Heart left ventricle (tissue), 16 donors: ENCODE results near the gene PER1. TPM values are rescaled to one million over a fixed set of nuclear protein-coding genes. Genes with fewer than 3 reads are reported as not detected.

Experiments
- ATAC-seq, 4 donors: fragments of 200-7000 bp; cut with Tn5 transposase; one replicate each; pipeline ENCODE4 v1.9.1; 2020 to 2022; ENCODE audit warnings: moderate library complexity in 4 of 4, mild to moderate bottlenecking in 3 of 4, moderate number of reproducible peaks in 1 of 4
- DNase-seq, 5 donors: peaks; one replicate each; pipeline ENCODE4 v3.0.0-alpha.2; 2020
- H3K27ac ChIP-seq, 12 donors: fragments of 200-600 bp; sonication (generic) in 4 of 12; one replicate each; pipeline versions ENCODE4 v1.5.0 to v1.8.0; 2016 to 2022; ENCODE audit warnings: mild to moderate bottlenecking in 2 of 12
- H3K27me3 ChIP-seq, 9 donors: fragments of 200-600 bp; sonication (generic) in 2 of 9; one replicate each; pipeline versions ENCODE4 v1.5.1 to v1.8.0; 2016 to 2022; ENCODE audit warnings: mild to moderate bottlenecking in 3 of 9
- H3K36me3 ChIP-seq, 9 donors: fragments of 200-600 bp; sonication (generic) in 2 of 9; one replicate each; pipeline versions ENCODE4 v1.5.0 to v1.8.0; 2018 to 2022; ENCODE audit warnings: mild to moderate bottlenecking in 2 of 9
- H3K4me1 ChIP-seq, 12 donors: fragments of 200-600 bp; sonication (generic) in 4 of 12; one replicate each; pipeline versions ENCODE4 v1.5.0 to v1.8.0; 2016 to 2022; ENCODE audit warnings: mild to moderate bottlenecking in 3 of 12
- H3K4me3 ChIP-seq, 12 donors: fragments of 200-600 bp; sonication (generic) in 4 of 12; one replicate each; pipeline versions ENCODE4 v1.5.0 to v1.8.0; 2017 to 2022; ENCODE audit warnings: mild to moderate bottlenecking in 9 of 12, moderate library complexity in 4 of 12
- H3K9me3 ChIP-seq, 12 donors: fragments of 200-600 bp; sonication (generic) in 4 of 12; one replicate each; pipeline versions ENCODE4 v1.5.0 to v1.8.0; 2016 to 2022; ENCODE audit warnings: mild to moderate bottlenecking in 1 of 12
- CTCF ChIP-seq, 12 donors: fragments of 200-600 bp; sonication (generic) in 4 of 12; IDR thresholded peaks; one replicate each; pipeline versions ENCODE4 v1.5.0 to v1.8.0; 2018 to 2022; ENCODE audit warnings: antibody characterized with exemption in 12 of 12, mild to moderate bottlenecking in 5 of 12
- POLR2A ChIP-seq, 2 donors: fragments of 450-650 bp; IDR thresholded peaks; one replicate each; pipeline ENCODE4 v1.6.1; 2017; ENCODE audit warnings: antibody characterized with exemption in 2 of 2, mild to moderate bottlenecking in 2 of 2, moderate library complexity in 2 of 2
- WGBS, 4 donors: extraction: QIAGEN DNeasy Blood & Tissue Kit in 2 of 4; methylation state at CpG; one replicate each; pipeline versions ENCODE4 v1.1.5 to v1.1.7; 2013 to 2018; 5-methylcytosine and 5-hydroxymethylcytosine counted together
- intact Hi-C, 10 donors: fragments of 100-400 bp; cut with DNase I; formaldehyde crosslinking; loops; one replicate each; pipeline versions ENCODE4 v1.11.1 to v1.14.2; 2022
- polyA plus RNA-seq, 2 donors: library from polyadenylated mRNA; stranded (reverse); fragments of 200-250 nt; gene quantifications; one replicate each; pipeline ENCODE4 v1.2.3, GENCODE V29; 2013
- total RNA-seq, 9 donors: library from RNA; depleted of rRNA in 2 of 9; stranded (reverse); fragments of >200 nt in 2 of 9; fragmentation: NEBNext Ultra II Directional in 3 of 9; extraction: Animal tissue kit (Norgen Biotek cat#: 25700) in 3 of 9; gene quantifications; one replicate each; pipeline versions ENCODE4 v1.1.0 to v1.2.4, GENCODE V29; 2016 to 2023
- donor health status: ischemic (EF 13 %, LVEDD 7.1; RV severe dilation, severe dysfunction).
- donor health status: healthy with polysubstance abuse.
- donor health status: DM: no; HTN: yes; CAD: no.
- donor health status: DM: no; HTN: no; CAD: no.
- donor health status: ischemic (EF 25% LVEDD 6.9; RV normal size, moderate dysfunction).
- donor health status: ischemic (EF 25% LVEDD 5.7; RV mildly dilated, moderate dysfunction).
- donor health status: healthy.
- donor health status: DM: yes; HTN: yes; CAD: no.
- donor health status: ischemic (EF 35%, LVEDD 5.7; RV mildly dilated, moderate dysfunction).
- donor health status: nonischemic (EF 11% LVEDD 7.7; RV severe dilation, severe dysfunction).
- donor health status: DM: yes; HTN: yes; CAD: no.
- donor health status: PGD.
- donor health status: ischemic (EF 29% LVEDD 5.4; RV normal size, mild dysfunction).
- donor health status: nonischemic (EF 23%, LVEDD 6.1; RV moderate dilation, normal function).

Gene PER1
- total and polyA plus RNA-seq, 11 donors, result 40.2 to 164 (median 92.1) TPM

GRCh38 chr17:8121407-8121680 lies 30.9 kb downstream of the PER1 start:
- H3K4me3 ChIP-seq, result peak overlapping the region; percentile 34 to 79 (median 66)
- H3K4me1 ChIP-seq, result peaks cover 7 to 84% (median 62%) of the 10 kb centered on the region in 12 donors
- WGBS, 4 donors, result 0 to 5% (median 1%) methylated on average over 6 to 25 of the region's 25 CpGs
- ATAC-seq (no peak), DNase-seq (no peak)
- H3K27me3 ChIP-seq, result peaks cover 0 to 53% (median 6%) of the 10 kb centered on the region in 9 donors
- intact Hi-C loops, result loop anchor here in 9 of 10 donors (1.0 to 10.0 kb wide), 10 partner anchors 36 to 173 kb away; partner anchors contain the start of genes VAMP2 (in 3 of the 9) and SLC25A35 (in 2 of the 9)
- no peaks in the 10 kb centered on the region for H3K36me3 ChIP-seq
- TF ChIP-seq CTCF (IDR thresholded peaks at IDR 0.05) (no peak), POLR2A (IDR thresholded peaks at IDR 0.05) (no peak)
- H3K27ac ChIP-seq, result peak overlapping the region in 2 of 12 donors; percentile 45 to 48
- no peaks in the 10 kb centered on the region for H3K9me3 ChIP-seq

- peaks cover 7 to 79% (median 59%) of the 10 kb centered on the region in 12 donors for H3K4me1 ChIP-seq
- no peaks in the 10 kb centered on the region for H3K9me3 ChIP-seq
- 1% methylated on average over 40 of the region's 40 CpGs for WGBS, 4 donors
- ATAC-seq (peak in 3 of 4 donors; percentile 8 to 25 (median 22)), DNase-seq (peak in 3 of 5 donors; percentile 41 to 63 (median 57))
- H3K27ac ChIP-seq, result peak overlapping the region in 8 of 12 donors; percentile 35 to 85 (median 78)
- no peaks in the 10 kb centered on the region for H3K36me3 ChIP-seq
- peak overlapping the region; percentile 34 to 79 (median 66) for H3K4me3 ChIP-seq
- TF ChIP-seq CTCF (IDR thresholded peaks at IDR 0.05), result peak in 4 of 12 donors; percentile 12 to 34 (median 26)
- TF ChIP-seq POLR2A (IDR thresholded peaks at IDR 0.05), result no peak
- peaks cover 0 to 58% (median 10%) of the 10 kb centered on the region in 9 donors for H3K27me3 ChIP-seq
- intact Hi-C loops, result loop anchor here in 9 of 10 donors (1.0 to 10.0 kb wide), 10 partner anchors 37 to 174 kb away; partner anchors contain the start of genes VAMP2 (in 3 of the 9) and SLC25A35 (in 2 of the 9)
These were observed 31.4 kb downstream of the PER1 start for GRCh38 chr17:8120520-8121406.

- intact Hi-C loops, result loop anchor here (1.0 to 10.0 kb wide), 14 partner anchors 37 to 175 kb away; partner anchors contain the start of genes VAMP2 (in 3 of the 10) and SLC25A35 (in 2 of the 10)
- peak; percentile 71 to 85 (median 79) for DNase-seq
- Histone ChIP-seq H3K4me3 (peak overlapping the region; percentile 1 to 79 (median 66)), H3K9me3 (no peaks in the 10 kb centered on the region), H3K27me3 (peaks cover 0 to 62% (median 19%) of the 10 kb centered on the region in 9 donors), H3K36me3 (no peaks in the 10 kb centered on the region), H3K4me1 (peaks cover 7 to 69% (median 52%) of the 10 kb centered on the region in 12 donors), H3K27ac (peak overlapping the region in 11 of 12 donors; percentile 59 to 85 (median 75))
- no peak for TF ChIP-seq CTCF (IDR thresholded peaks at IDR 0.05)
- no peak for TF ChIP-seq POLR2A (IDR thresholded peaks at IDR 0.05)
- WGBS, 4 donors, result 1% methylated on average over 28 of the region's 28 CpGs
- ATAC-seq, result peak; percentile 51 to 78 (median 72)
These were observed 32.4 kb downstream of the PER1 start for GRCh38 chr17:8119581-8120519.
